ENCODE results near the gene LRGUK.

LRGUK gene

GRCh38 chr7:134104166-134104565, 23.0 kb upstream of the LRGUK start:
- no peaks in the 10 kb centered on the region for H3K79me2 ChIP-seq (ENCODE audit: insufficient read depth, low read length)
- no peaks in the 10 kb centered on the region for H3F3A ChIP-seq (ENCODE audit: insufficient read depth, low read length)
- no peaks in the 10 kb centered on the region for H3K9me2 ChIP-seq (ENCODE audit: low read depth, low read length)
- no peak overlapping the region for H3K27ac ChIP-seq (ENCODE audit: low read depth, low read length, poor library complexity, severe bottlenecking)
- H3K4me3 ChIP-seq (ENCODE audit: low read depth, low read length, poor library complexity, severe bottlenecking) = no peak overlapping the region
- H3K9ac ChIP-seq (ENCODE audit: low read length) = no peak overlapping the region
- no peaks in the 10 kb centered on the region for H3K27me3 ChIP-seq (ENCODE audit: insufficient read depth, low read length)
- no peaks in the 10 kb centered on the region for H3K36me3 ChIP-seq (ENCODE audit: insufficient read depth, low read length)
- no peak overlapping the region for H3K4me2 ChIP-seq (ENCODE audit: low read length)
- TF ChIP-seq CTCF (IDR thresholded peaks at IDR 0.05; ENCODE audit: low read length) (no peak), EZH2 (IDR thresholded peaks at IDR 0.05; ENCODE audit: borderline replicate concordance, low read length) (no peak)
- no peaks in the 10 kb centered on the region for H3K9me3 ChIP-seq (ENCODE audit: low read length)
- H3K4me1 ChIP-seq (ENCODE audit: insufficient read depth, low read length, severe bottlenecking) = peaks cover 21% of the 10 kb centered on the region
- H2AFZ ChIP-seq (ENCODE audit: low read length) = no peak overlapping the region
- H4K20me1 ChIP-seq (ENCODE audit: insufficient read depth, low read length) = no peaks in the 10 kb centered on the region

GRCh38 chr7:134105841-134106240, 21.3 kb upstream of the LRGUK start:
- no peak overlapping the region for H2AFZ ChIP-seq (ENCODE audit: low read length)
- no peak for TF ChIP-seq CTCF (IDR thresholded peaks at IDR 0.05; ENCODE audit: low read length)
- H4K20me1 ChIP-seq (ENCODE audit: insufficient read depth, low read length) = no peaks in the 10 kb centered on the region
- no peaks in the 10 kb centered on the region for H3K27me3 ChIP-seq (ENCODE audit: insufficient read depth, low read length)
- H3K4me2 ChIP-seq (ENCODE audit: low read length) = no peak overlapping the region
- no peaks in the 10 kb centered on the region for H3K9me3 ChIP-seq (ENCODE audit: low read length)
- no peak overlapping the region for H3K4me3 ChIP-seq (ENCODE audit: low read depth, low read length, poor library complexity, severe bottlenecking)
- no peaks in the 10 kb centered on the region for H3K79me2 ChIP-seq (ENCODE audit: insufficient read depth, low read length)
- H3K27ac ChIP-seq (ENCODE audit: low read depth, low read length, poor library complexity, severe bottlenecking) = no peak overlapping the region
- H3K4me1 ChIP-seq (ENCODE audit: insufficient read depth, low read length, severe bottlenecking) = peaks cover 20% of the 10 kb centered on the region
- H3K36me3 ChIP-seq (ENCODE audit: insufficient read depth, low read length) = no peaks in the 10 kb centered on the region
- no peaks in the 10 kb centered on the region for H3K9me2 ChIP-seq (ENCODE audit: low read depth, low read length)
- H3F3A ChIP-seq (ENCODE audit: insufficient read depth, low read length) = no peaks in the 10 kb centered on the region
- H3K9ac ChIP-seq (ENCODE audit: low read length) = no peak overlapping the region

GRCh38 chr7:134108802-134109201, 18.3 kb upstream of the LRGUK start:
- no peaks in the 10 kb centered on the region for H3F3A ChIP-seq (ENCODE audit: insufficient read depth, low read length)
- H2AFZ ChIP-seq (ENCODE audit: low read length) = no peak overlapping the region
- no peaks in the 10 kb centered on the region for H3K4me1 ChIP-seq (ENCODE audit: insufficient read depth, low read length, severe bottlenecking)
- no peaks in the 10 kb centered on the region for H3K36me3 ChIP-seq (ENCODE audit: insufficient read depth, low read length)
- no peaks in the 10 kb centered on the region for H4K20me1 ChIP-seq (ENCODE audit: insufficient read depth, low read length)
- TF ChIP-seq EZH2 (IDR thresholded peaks at IDR 0.05; ENCODE audit: borderline replicate concordance, low read length) (no peak), CTCF (IDR thresholded peaks at IDR 0.05; ENCODE audit: low read length) (peak; percentile 34; the same call in 1 of the 2 replicates)
- H3K27me3 ChIP-seq (ENCODE audit: insufficient read depth, low read length) = no peaks in the 10 kb centered on the region
- H3K27ac ChIP-seq (ENCODE audit: low read depth, low read length, poor library complexity, severe bottlenecking) = no peak overlapping the region
- H3K4me3 ChIP-seq (ENCODE audit: low read depth, low read length, poor library complexity, severe bottlenecking) = no peak overlapping the region
- no peak overlapping the region for H3K4me2 ChIP-seq (ENCODE audit: low read length)
- H3K9me2 ChIP-seq (ENCODE audit: low read depth, low read length) = no peaks in the 10 kb centered on the region
- H3K9ac ChIP-seq (ENCODE audit: low read length) = no peak overlapping the region
- H3K9me3 ChIP-seq (ENCODE audit: low read length) = no peaks in the 10 kb centered on the region
- H3K79me2 ChIP-seq (ENCODE audit: insufficient read depth, low read length) = no peaks in the 10 kb centered on the region

Data from OCI-LY1 (cell line).